K562 (cell line): ENCODE measurements around the gene TRIM69. TPM values are rescaled to one million over a fixed set of nuclear protein-coding genes. Genes with fewer than 3 reads are reported as not detected.

Experiments used
- CHD4 ChIP-seq: fragments of 200-600 bp; sonication (generic); IDR thresholded peaks from 3 replicates; pipeline ENCODE4 v1.6.1; 2012; ENCODE audit warnings: low read depth, mild to moderate bottlenecking, mixed read lengths, low read length, inconsistent platforms; ENCODE audit not compliant: insufficient read depth, insufficient replicate concordance, poor library complexity, severe bottlenecking
- CSDE1 ChIP-seq, 2 experiments: fragments of 450-650 bp; IDR thresholded peaks; 2 replicates each; pipeline ENCODE4 v1.6.1; 2016; ENCODE audit warnings: mild to moderate bottlenecking in 1 of 2
- ELF4 ChIP-seq: fragments of 450-650 bp; formaldehyde crosslinking; IDR thresholded peaks from 2 replicates; pipeline ENCODE4 v1.4.0; 2022; ENCODE audit warnings: missing genetic modification characterization
- HMGN3 ChIP-seq: IDR thresholded peaks from 2 replicates; pipeline ENCODE4 v1.6.1; 2011; ENCODE audit warnings: borderline replicate concordance, low read depth, mild to moderate bottlenecking, mixed read lengths, low read length; ENCODE audit not compliant: insufficient read length; ENCODE audit errors: extremely low read depth
- JUND ChIP-seq, 2 experiments: IDR thresholded peaks; 2 replicates in 1 of 2; 3 replicates in 1 of 2; pipeline ENCODE4 v1.6.1; 2011; ENCODE audit warnings: borderline replicate concordance in 2 of 2, low read depth in 2 of 2, low read length in 2 of 2, improper control_type of control experiment in 1 of 2, missing biosample characterization in 1 of 2, missing genetic modification characterization in 1 of 2, missing genetic modification reagents in 1 of 2
- NONO ChIP-seq, 2 experiments: fragments of 200-400 bp in 1 of 2; fragments of 450-650 bp in 1 of 2; formaldehyde crosslinking in 1 of 2; IDR thresholded peaks; 2 replicates each; pipeline ENCODE4 v1.6.1; 2017; ENCODE audit warnings: low read depth in 2 of 2, mild to moderate bottlenecking in 2 of 2, moderate library complexity in 2 of 2, low read length in 1 of 2
- RBM22 ChIP-seq: fragments of 200-400 bp; formaldehyde crosslinking; IDR thresholded peaks from 2 replicates; pipeline ENCODE4 v1.6.1; 2018; ENCODE audit warnings: low read length, low read depth; ENCODE audit not compliant: poor library complexity, severe bottlenecking
- SREBF1 ChIP-seq: fragments of 150-350 bp; IDR thresholded peaks from 2 replicates; pipeline ENCODE4 v1.6.1; 2014; ENCODE audit warnings: antibody characterized with exemption, low read depth, low read length, borderline replicate concordance
- ZBTB17 ChIP-seq: fragments of 450-650 bp; formaldehyde crosslinking; IDR thresholded peaks from 2 replicates; pipeline ENCODE4 v1.4.0; 2020; ENCODE audit warnings: mild to moderate bottlenecking
- ZC3H11A ChIP-seq: IDR thresholded peaks from 2 replicates; pipeline ENCODE4 v1.6.1; 2012; ENCODE audit warnings: low read depth, low read length, improper control_type of control experiment
- ZNF253 ChIP-seq: fragments of 250-450 bp; sonication (Bioruptor Pico); conservative IDR thresholded peaks from 2 replicates; pipeline ENCODE4 v1.6.1; 2021; ENCODE audit warnings: mild to moderate bottlenecking
- ZNF583 ChIP-seq: fragments of 250-450 bp; sonication (Bioruptor Pico); IDR thresholded peaks from 2 replicates; pipeline ENCODE4 v1.4.0; 2020
- polyA plus RNA-seq, 8 experiments: library from polyadenylated mRNA; depleted of rRNA in 4 of 8; stranded (reverse) in 5 of 8; unstranded in 3 of 8; fragments of >200 nt; fragmentation: Nextera tagmentation in 2 of 8; fragmentation: Illumina TruSeq in 1 of 8; extraction: Ambion mirVana in 2 of 8; extraction: Trizol in 1 of 8; gene quantifications; 2 replicates each; pipeline versions ENCODE4 v1.2.1 to v1.2.3, GENCODE V29; 2011 to 2014; ENCODE audit warnings: inconsistent platforms in 1 of 8, missing spikeins in 1 of 8
- total RNA-seq, 7 experiments: library from RNA; depleted of rRNA in 6 of 7; stranded (reverse); fragments of >200 nt in 6 of 7; fragmentation: Illumina TruSeq in 2 of 7; extraction: Trizol in 2 of 7; gene quantifications; 2 replicates each; pipeline versions ENCODE4 v1.2.1 to v1.2.3, GENCODE V29; 2011 to 2021; ENCODE audit warnings: low replicate concordance in 1 of 7
- TF ChIP-seq, protein P1 (sequence below): sonication (generic); formaldehyde crosslinking; IDR thresholded peaks from 2 replicates; pipeline ENCODE4 v1.8.1; 2022; ENCODE audit warnings: missing genetic modification reagents
- TF ChIP-seq, protein P2 (sequence below), 2 experiments: fragments of 450-650 bp in 1 of 2; IDR thresholded peaks; 2 replicates each; pipeline ENCODE4 v1.6.1; 2011 to 2017; ENCODE audit warnings: low read depth in 2 of 2, antibody characterized with exemption in 1 of 2, borderline replicate concordance in 1 of 2, low read length in 1 of 2, mild to moderate bottlenecking in 1 of 2, mixed read lengths in 1 of 2; ENCODE audit not compliant: control insufficient read depth in 1 of 2
- TF ChIP-seq, protein P3 (sequence below): sonication (generic); formaldehyde crosslinking; IDR thresholded peaks from 2 replicates; pipeline ENCODE4 v1.8.0; 2022; ENCODE audit warnings: mild to moderate bottlenecking, missing genetic modification reagents
- TF ChIP-seq, protein P4 (sequence below): fragments of 450-650 bp; IDR thresholded peaks from 2 replicates; pipeline ENCODE4 v1.6.1; 2016; ENCODE audit warnings: antibody characterized with exemption

The TRIM69 gene
- total and polyA plus RNA-seq, 9 of the 15 experiments (the other 6 are each of a cell fraction or from before 2014, with no cell fraction given), result 1.0 to 4.3 (median 2.3) TPM

DNA sequence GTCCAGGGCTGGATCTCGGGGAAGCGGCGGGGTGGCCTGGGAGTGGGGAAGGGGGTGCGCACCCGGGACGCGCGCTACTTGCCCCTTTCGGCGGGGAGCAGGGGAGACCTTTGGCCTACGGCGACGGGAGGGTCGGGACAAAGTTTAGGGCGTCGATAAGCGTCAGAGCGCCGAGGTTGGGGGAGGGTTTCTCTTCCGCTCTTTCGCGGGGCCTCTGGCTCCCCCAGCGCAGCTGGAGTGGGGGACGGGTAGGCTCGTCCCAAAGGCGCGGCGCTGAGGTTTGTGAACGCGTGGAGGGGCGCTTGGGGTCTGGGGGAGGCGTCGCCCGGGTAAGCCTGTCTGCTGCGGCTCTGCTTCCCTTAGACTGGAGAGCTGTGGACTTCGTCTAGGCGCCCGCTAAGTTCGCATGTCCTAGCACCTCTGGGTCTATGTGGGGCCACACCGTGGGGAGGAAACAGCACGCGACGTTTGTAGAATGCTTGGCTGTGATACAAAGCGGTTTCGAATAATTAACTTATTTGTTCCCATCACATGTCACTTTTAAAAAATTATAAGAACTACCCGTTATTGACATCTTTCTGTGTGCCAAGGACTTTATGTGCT, 24.5 kb upstream of the TRIM69 start (continued):
- TF ChIP-seq, protein P1, sequence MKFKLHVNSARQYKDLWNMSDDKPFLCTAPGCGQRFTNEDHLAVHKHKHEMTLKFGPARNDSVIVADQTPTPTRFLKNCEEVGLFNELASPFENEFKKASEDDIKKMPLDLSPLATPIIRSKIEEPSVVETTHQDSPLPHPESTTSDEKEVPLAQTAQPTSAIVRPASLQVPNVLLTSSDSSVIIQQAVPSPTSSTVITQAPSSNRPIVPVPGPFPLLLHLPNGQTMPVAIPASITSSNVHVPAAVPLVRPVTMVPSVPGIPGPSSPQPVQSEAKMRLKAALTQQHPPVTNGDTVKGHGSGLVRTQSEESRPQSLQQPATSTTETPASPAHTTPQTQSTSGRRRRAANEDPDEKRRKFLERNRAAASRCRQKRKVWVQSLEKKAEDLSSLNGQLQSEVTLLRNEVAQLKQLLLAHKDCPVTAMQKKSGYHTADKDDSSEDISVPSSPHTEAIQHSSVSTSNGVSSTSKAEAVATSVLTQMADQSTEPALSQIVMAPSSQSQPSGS (CRISPR knock-in tag), result no peak
- TF ChIP-seq, protein P2, sequence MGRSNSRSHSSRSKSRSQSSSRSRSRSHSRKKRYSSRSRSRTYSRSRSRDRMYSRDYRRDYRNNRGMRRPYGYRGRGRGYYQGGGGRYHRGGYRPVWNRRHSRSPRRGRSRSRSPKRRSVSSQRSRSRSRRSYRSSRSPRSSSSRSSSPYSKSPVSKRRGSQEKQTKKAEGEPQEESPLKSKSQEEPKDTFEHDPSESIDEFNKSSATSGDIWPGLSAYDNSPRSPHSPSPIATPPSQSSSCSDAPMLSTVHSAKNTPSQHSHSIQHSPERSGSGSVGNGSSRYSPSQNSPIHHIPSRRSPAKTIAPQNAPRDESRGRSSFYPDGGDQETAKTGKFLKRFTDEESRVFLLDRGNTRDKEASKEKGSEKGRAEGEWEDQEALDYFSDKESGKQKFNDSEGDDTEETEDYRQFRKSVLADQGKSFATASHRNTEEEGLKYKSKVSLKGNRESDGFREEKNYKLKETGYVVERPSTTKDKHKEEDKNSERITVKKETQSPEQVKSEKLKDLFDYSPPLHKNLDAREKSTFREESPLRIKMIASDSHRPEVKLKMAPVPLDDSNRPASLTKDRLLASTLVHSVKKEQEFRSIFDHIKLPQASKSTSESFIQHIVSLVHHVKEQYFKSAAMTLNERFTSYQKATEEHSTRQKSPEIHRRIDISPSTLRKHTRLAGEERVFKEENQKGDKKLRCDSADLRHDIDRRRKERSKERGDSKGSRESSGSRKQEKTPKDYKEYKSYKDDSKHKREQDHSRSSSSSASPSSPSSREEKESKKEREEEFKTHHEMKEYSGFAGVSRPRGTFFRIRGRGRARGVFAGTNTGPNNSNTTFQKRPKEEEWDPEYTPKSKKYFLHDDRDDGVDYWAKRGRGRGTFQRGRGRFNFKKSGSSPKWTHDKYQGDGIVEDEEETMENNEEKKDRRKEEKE (IDR thresholded peaks at IDR 0.05; ENCODE audit: borderline replicate concordance in 1 of 2, control insufficient read depth in 1 of 2, low read depth in 2 of 2, low read length in 1 of 2), result no peak
- TF ChIP-seq ELF4, result no peak
- TF ChIP-seq, protein P3, sequence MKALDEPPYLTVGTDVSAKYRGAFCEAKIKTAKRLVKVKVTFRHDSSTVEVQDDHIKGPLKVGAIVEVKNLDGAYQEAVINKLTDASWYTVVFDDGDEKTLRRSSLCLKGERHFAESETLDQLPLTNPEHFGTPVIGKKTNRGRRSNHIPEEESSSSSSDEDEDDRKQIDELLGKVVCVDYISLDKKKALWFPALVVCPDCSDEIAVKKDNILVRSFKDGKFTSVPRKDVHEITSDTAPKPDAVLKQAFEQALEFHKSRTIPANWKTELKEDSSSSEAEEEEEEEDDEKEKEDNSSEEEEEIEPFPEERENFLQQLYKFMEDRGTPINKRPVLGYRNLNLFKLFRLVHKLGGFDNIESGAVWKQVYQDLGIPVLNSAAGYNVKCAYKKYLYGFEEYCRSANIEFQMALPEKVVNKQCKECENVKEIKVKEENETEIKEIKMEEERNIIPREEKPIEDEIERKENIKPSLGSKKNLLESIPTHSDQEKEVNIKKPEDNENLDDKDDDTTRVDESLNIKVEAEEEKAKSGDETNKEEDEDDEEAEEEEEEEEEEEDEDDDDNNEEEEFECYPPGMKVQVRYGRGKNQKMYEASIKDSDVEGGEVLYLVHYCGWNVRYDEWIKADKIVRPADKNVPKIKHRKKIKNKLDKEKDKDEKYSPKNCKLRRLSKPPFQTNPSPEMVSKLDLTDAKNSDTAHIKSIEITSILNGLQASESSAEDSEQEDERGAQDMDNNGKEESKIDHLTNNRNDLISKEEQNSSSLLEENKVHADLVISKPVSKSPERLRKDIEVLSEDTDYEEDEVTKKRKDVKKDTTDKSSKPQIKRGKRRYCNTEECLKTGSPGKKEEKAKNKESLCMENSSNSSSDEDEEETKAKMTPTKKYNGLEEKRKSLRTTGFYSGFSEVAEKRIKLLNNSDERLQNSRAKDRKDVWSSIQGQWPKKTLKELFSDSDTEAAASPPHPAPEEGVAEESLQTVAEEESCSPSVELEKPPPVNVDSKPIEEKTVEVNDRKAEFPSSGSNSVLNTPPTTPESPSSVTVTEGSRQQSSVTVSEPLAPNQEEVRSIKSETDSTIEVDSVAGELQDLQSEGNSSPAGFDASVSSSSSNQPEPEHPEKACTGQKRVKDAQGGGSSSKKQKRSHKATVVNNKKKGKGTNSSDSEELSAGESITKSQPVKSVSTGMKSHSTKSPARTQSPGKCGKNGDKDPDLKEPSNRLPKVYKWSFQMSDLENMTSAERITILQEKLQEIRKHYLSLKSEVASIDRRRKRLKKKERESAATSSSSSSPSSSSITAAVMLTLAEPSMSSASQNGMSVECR (CRISPR knock-in tag), result no peak; the same call in 1 of the 2 replicates
- TF ChIP-seq CHD4, result no peak
- no peak for TF ChIP-seq NONO (IDR thresholded peaks at IDR 0.05; ENCODE audit: low read depth in 2 of 2, low read length in 1 of 2)
- TF ChIP-seq JUND (IDR thresholded peaks at IDR 0.05; ENCODE audit: borderline replicate concordance, low read depth, low read length), result no peak
- TF ChIP-seq JUND (tag; IDR thresholded peaks at IDR 0.05; ENCODE audit: borderline replicate concordance, low read depth, low read length), result no peak
- no peak for TF ChIP-seq HMGN3
- no peak for TF ChIP-seq ZNF583 (CRISPR knock-in tag)
- TF ChIP-seq CSDE1 (IDR thresholded peaks at IDR 0.05), result no peak
- no peak for TF ChIP-seq ZNF253
- TF ChIP-seq ZBTB17 (CRISPR knock-in tag), result no peak
- no peak for TF ChIP-seq ZC3H11A
- TF ChIP-seq RBM22, result peak; percentile 91
- TF ChIP-seq SREBF1, result no peak
- TF ChIP-seq, protein P4, sequence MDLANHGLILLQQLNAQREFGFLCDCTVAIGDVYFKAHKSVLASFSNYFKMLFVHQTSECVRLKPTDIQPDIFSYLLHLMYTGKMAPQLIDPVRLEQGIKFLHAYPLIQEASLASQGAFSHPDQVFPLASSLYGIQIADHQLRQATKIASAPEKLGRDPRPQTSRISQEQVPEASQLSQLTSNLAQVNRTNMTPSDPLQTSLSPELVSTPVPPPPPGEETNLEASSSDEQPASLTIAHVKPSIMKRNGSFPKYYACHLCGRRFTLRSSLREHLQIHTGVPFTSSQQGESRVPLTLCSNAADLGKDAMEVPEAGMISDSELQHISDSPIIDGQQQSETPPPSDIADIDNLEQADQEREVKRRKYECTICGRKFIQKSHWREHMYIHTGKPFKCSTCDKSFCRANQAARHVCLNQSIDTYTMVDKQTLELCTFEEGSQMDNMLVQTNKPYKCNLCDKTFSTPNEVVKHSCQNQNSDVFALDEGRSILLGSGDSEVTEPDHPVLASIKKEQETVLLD, result 0 out of 2 replicates have a peak, but pooled peaks have one; percentile 48
